GM12878 (cell line): Measurements from ENCODE around the gene FN1. TPM values are rescaled to one million over a fixed set of nuclear protein-coding genes. Genes with fewer than 3 reads are reported as not detected.

Experiments
- ATAC-seq: fragments of 200-7000 bp; cut with Tn5 transposase; 3 replicates; pipeline ENCODE4 v1.9.1; 2020; ENCODE audit warnings: mild to moderate bottlenecking, moderate library complexity
- BruUV-seq: library from RNA; stranded (reverse); fragments of 400-500 nt; replicated peaks from 2 replicates; lab custom pipeline; 2021; lab: Mats Ljungman, UMichigan
- CTCF ChIA-PET: fragments of 300-600 bp; sonication (Branson Sonifier 250); formaldehyde crosslinking; extraction: SDS; loops from one replicate; lab custom pipeline; 2021; ENCODE audit warnings: inconsistent platforms; lab: Yijun Ruan, JAX
- POLR2A ChIA-PET: fragments of 350-600 bp; formaldehyde crosslinking; extraction: SDS; loops from one replicate; lab custom pipeline; 2021; ENCODE audit warnings: inconsistent platforms; lab: Charles Lee
- RAD21 ChIA-PET: fragments of 300-600 bp; sonication (Branson Sonifier 250); formaldehyde crosslinking; loops from one replicate; lab custom pipeline; 2023; ENCODE audit warnings: antibody characterized with exemption; ENCODE audit not compliant: unreplicated experiment; lab: Charles Lee
- SMC1A ChIA-PET: fragments of 300-600 bp; sonication (Branson Sonifier 250); formaldehyde crosslinking; loops from one replicate; lab custom pipeline; 2023; ENCODE audit not compliant: unreplicated experiment, uncharacterized antibody; lab: Charles Lee
- DNase-seq: peaks from one replicate; pipeline ENCODE4 v3.0.0-alpha.2; 2011; ENCODE audit warnings: low read depth, low spot score
- FAIRE-seq: peaks from 3 replicates; lab custom pipeline; 2011; peaks lifted over from hg19 to GRCh38; lab: Jason Lieb, UNC
- H2AFZ ChIP-seq: 2 replicates; pipeline ENCODE4 v1.6.0; 2011; ENCODE audit warnings: low read depth, low read length, control low read depth; ENCODE audit not compliant: control insufficient read depth
- H3K27ac ChIP-seq: 2 replicates; pipeline ENCODE4 v1.5.1; 2011; ENCODE audit warnings: control low read depth; ENCODE audit not compliant: control insufficient read depth, insufficient read depth
- H3K27me3 ChIP-seq, 2 experiments: replicated peaks in 1 of 2; 2 replicates each; pipeline versions ENCODE4 v1.6.0 to v1.6.1; 2011; ENCODE audit warnings: low read length in 1 of 2; ENCODE audit not compliant: control insufficient read depth in 2 of 2, insufficient read depth in 2 of 2
- H3K36me3 ChIP-seq, 2 experiments: 2 replicates each; pipeline ENCODE4 v1.5.1; 2011; ENCODE audit warnings: low read length in 1 of 2; ENCODE audit not compliant: control insufficient read depth in 2 of 2, insufficient read depth in 2 of 2
- H3K4me1 ChIP-seq: 2 replicates; pipeline ENCODE4 v1.6.1; 2011; ENCODE audit warnings: mild to moderate bottlenecking, low read length, moderate library complexity, mixed read lengths; ENCODE audit not compliant: control insufficient read depth, insufficient read depth
- H3K4me2 ChIP-seq: 2 replicates; pipeline ENCODE4 v1.6.0; 2011; ENCODE audit warnings: control low read depth; ENCODE audit not compliant: control insufficient read depth, insufficient read depth
- H3K4me3 ChIP-seq: fragments of 200-600 bp; sonication (generic); 2 replicates; pipeline ENCODE4 v1.5.1; 2016
- H3K79me2 ChIP-seq: 2 replicates; pipeline ENCODE4 v1.6.0; 2011; ENCODE audit warnings: low read length; ENCODE audit not compliant: control insufficient read depth, insufficient read depth
- H3K9ac ChIP-seq: 2 replicates; pipeline ENCODE4 v1.8.0; 2011; ENCODE audit warnings: low read length, control low read depth, mixed read lengths; ENCODE audit not compliant: control insufficient read depth, insufficient read depth
- H3K9me3 ChIP-seq: replicated peaks from 3 replicates; pipeline ENCODE4 v1.5.1; 2011; ENCODE audit warnings: mild to moderate bottlenecking, low read length; ENCODE audit not compliant: control insufficient read depth, insufficient read depth
- H4K20me1 ChIP-seq: 2 replicates; pipeline ENCODE4 v1.6.0; 2011; ENCODE audit not compliant: control insufficient read depth, insufficient read depth
- BCL3 ChIP-seq: IDR thresholded peaks from 2 replicates; pipeline ENCODE4 v1.6.1; 2011; ENCODE audit warnings: borderline replicate concordance, low read depth, mild to moderate bottlenecking, moderate library complexity, low read length; ENCODE audit not compliant: insufficient read depth, poor library complexity, severe bottlenecking
- BRCA1 ChIP-seq: IDR thresholded peaks from 2 replicates; pipeline ENCODE4 v1.6.1; 2011; ENCODE audit warnings: low read depth, low read length, improper control_type of control experiment
- CHD1 ChIP-seq: IDR thresholded peaks from 2 replicates; pipeline ENCODE4 v1.6.1; 2012; ENCODE audit warnings: low read depth, low read length, improper control_type of control experiment
- EGR1 ChIP-seq, 2 experiments: IDR thresholded peaks; 1 replicate in 1 of 2; 2 replicates in 1 of 2; pipeline ENCODE4 v1.6.1; 2011 to 2012; ENCODE audit warnings: low read depth in 2 of 2, low read length in 2 of 2, borderline replicate concordance in 1 of 2, mild to moderate bottlenecking in 1 of 2, moderate library complexity in 1 of 2
- KAT2A ChIP-seq: conservative IDR thresholded peaks from 2 replicates; pipeline ENCODE4 v1.6.1; 2011; ENCODE audit warnings: low read depth, low read length; ENCODE audit not compliant: control insufficient read depth
- PBX3 ChIP-seq: IDR thresholded peaks from 2 replicates; pipeline ENCODE4 v1.6.1; 2011; ENCODE audit warnings: mild to moderate bottlenecking, low read depth, low read length, moderate library complexity; ENCODE audit not compliant: insufficient replicate concordance
- RELA ChIP-seq: fragments of 450-650 bp; IDR thresholded peaks from 2 replicates; pipeline ENCODE4 v1.8.0; 2014; ENCODE audit warnings: borderline replicate concordance; ENCODE audit not compliant: partially characterized antibody
- SIN3A ChIP-seq: IDR thresholded peaks from 2 replicates; pipeline ENCODE4 v1.6.1; 2012; ENCODE audit warnings: low read depth, low read length, improper control_type of control experiment
- SP1 ChIP-seq: IDR thresholded peaks from one replicate; pipeline ENCODE4 v1.6.1; 2011; ENCODE audit warnings: low read depth, low read length
- WGBS: methylation state at CpG from one replicate; pipeline ENCODE4 v1.1.6; 2016; ENCODE audit warnings: low lambda C conversion rate; ENCODE audit not compliant: insufficient replicate concordance, insufficient coverage; ENCODE audit errors: missing lambda C conversion rate; 5-methylcytosine and 5-hydroxymethylcytosine counted together
- in situ Hi-C: fragments of 300-500 bp; cut with MboI; formaldehyde crosslinking; loops from 9 replicates; pipeline ENCODE4 v1.14.3; 2018; ENCODE audit warnings: mixed read lengths
- intact Hi-C: fragments of 100-400 bp; cut with micrococcal nuclease; formaldehyde crosslinking; loops from one replicate; pipeline ENCODE4 v1.14.2; 2022; ENCODE audit not compliant: unreplicated experiment
- polyA plus RNA-seq, 11 experiments: library from polyadenylated mRNA; depleted of rRNA in 4 of 11; unstranded in 6 of 11; stranded (reverse) in 5 of 11; fragments of >200 nt; fragmentation: Nextera tagmentation in 4 of 11; fragmentation: Illumina TruSeq in 1 of 11; extraction: Ambion mirVana in 4 of 11; extraction: Trizol in 1 of 11; gene quantifications; 1 replicate in 1 of 11; 2 replicates in 10 of 11; pipeline versions ENCODE4 v1.2.1 to v1.2.3, GENCODE V29; 2011 to 2016; ENCODE audit warnings: inconsistent platforms in 2 of 11, missing spikeins in 2 of 11, low read depth in 1 of 11
- total RNA-seq, 4 experiments: library from RNA; depleted of rRNA in 3 of 4; stranded (reverse); fragments of >200 nt in 3 of 4; fragmentation: Illumina TruSeq in 1 of 4; extraction: Trizol in 1 of 4; gene quantifications; 2 replicates each; pipeline versions ENCODE4 v1.2.1 to v1.2.3, GENCODE V29; 2013 to 2021
- TF ChIP-seq, protein P1 (sequence below): fragments of 150-350 bp; IDR thresholded peaks from 2 replicates; pipeline ENCODE4 v1.6.1; 2014; ENCODE audit warnings: mild to moderate bottlenecking, low read depth, low read length
- TF ChIP-seq, protein P2 (sequence below): IDR thresholded peaks from 2 replicates; pipeline ENCODE4 v1.6.1; 2011; ENCODE audit warnings: low read depth, mild to moderate bottlenecking, low read length, moderate library complexity, borderline replicate concordance; ENCODE audit errors: extremely low read depth

Gene FN1
- total and polyA plus RNA-seq, 10 of the 15 experiments (the other 5 are each of a cell fraction or from before 2014, with no cell fraction given) = 0.60 to 9.4 (median 1.5) TPM

GRCh38 chr2:215316336-215316735 is 119.5 kb downstream of the FN1 start:
- Histone ChIP-seq H3K27ac (no peak overlapping the region), H3K4me1 (no peaks in the 10 kb centered on the region; the same call in 1 of the 2 replicates), H3K36me3 (peaks cover 0 to 31% of the 10 kb centered on the region in 2 experiments; a peak in 3 of 4 replicates), H3K4me2 (0 out of 2 replicates have a peak overlapping the region, but pooled peaks have one; percentile 20), H3K4me3 (no peak overlapping the region), H3K27me3 (no peaks in the 10 kb centered on the region), H3K9me3 (peaks cover under 1% of the 10 kb centered on the region; the same call in 2 of the 3 replicates), H4K20me1 (no peaks in the 10 kb centered on the region), H3K9ac (no peak overlapping the region), H3K79me2 (peaks cover 61% of the 10 kb centered on the region), H2AFZ (no peak overlapping the region)
- in situ Hi-C loops (no loop called here), intact Hi-C loops (loop anchor here (10.0 kb wide), 1 partner anchor 518 kb away; no protein-coding TSS in a partner anchor)
- SMC1A ChIA-PET = interaction anchor here (1.7 kb wide), 1 partner anchor 20 kb away, joined by 5 read pairs; no protein-coding TSS in a partner anchor
- WGBS = 96% methylated on average over 2 of the region's 2 CpGs
- RAD21 ChIA-PET = no interaction called here
- DNase-seq (no peak), ATAC-seq (no peak), FAIRE-seq (no peak)
- TF ChIP-seq BCL3 (no peak), SIN3A (no peak), CHD1 (no peak), PBX3 (no peak), EGR1 (IDR thresholded peaks at IDR 0.05; ENCODE audit: borderline replicate concordance in 1 of 2, low read depth in 2 of 2, low read length in 2 of 2) (no peak), BRCA1 (no peak), SP1 (no peak), KAT2A (no peak), RELA (no peak)
- TF ChIP-seq, protein P1, sequence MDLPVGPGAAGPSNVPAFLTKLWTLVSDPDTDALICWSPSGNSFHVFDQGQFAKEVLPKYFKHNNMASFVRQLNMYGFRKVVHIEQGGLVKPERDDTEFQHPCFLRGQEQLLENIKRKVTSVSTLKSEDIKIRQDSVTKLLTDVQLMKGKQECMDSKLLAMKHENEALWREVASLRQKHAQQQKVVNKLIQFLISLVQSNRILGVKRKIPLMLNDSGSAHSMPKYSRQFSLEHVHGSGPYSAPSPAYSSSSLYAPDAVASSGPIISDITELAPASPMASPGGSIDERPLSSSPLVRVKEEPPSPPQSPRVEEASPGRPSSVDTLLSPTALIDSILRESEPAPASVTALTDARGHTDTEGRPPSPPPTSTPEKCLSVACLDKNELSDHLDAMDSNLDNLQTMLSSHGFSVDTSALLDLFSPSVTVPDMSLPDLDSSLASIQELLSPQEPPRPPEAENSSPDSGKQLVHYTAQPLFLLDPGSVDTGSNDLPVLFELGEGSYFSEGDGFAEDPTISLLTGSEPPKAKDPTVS = no peak
- TF ChIP-seq, protein P2, sequence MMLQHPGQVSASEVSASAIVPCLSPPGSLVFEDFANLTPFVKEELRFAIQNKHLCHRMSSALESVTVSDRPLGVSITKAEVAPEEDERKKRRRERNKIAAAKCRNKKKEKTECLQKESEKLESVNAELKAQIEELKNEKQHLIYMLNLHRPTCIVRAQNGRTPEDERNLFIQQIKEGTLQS = no peak
- POLR2A ChIA-PET = no interaction called here
- no TSS peak for BruUV-seq
- CTCF ChIA-PET = no interaction called here
